HepG2 (cell line): ENCODE data around the gene STAT6. TPM values are rescaled to one million over a fixed set of nuclear protein-coding genes. Genes with fewer than 3 reads are reported as not detected.

Source experiments
- ATAC-seq: fragments of 200-7000 bp; cut with Tn5 transposase; 3 replicates; pipeline ENCODE4 v1.9.1; 2020; ENCODE audit warnings: mild to moderate bottlenecking, moderate library complexity
- BruUV-seq: library from RNA; stranded (reverse); fragments of 400-500 nt; replicated peaks from 2 replicates; lab custom pipeline; 2021; lab: Mats Ljungman, UMichigan
- CTCF ChIA-PET: fragments of 300-600 bp; formaldehyde crosslinking; extraction: SDS; loops from one replicate; lab custom pipeline; 2021; ENCODE audit warnings: low total read pairs, inconsistent platforms, low intra/inter-chr PET ratio; lab: Yijun Ruan, JAX
- POLR2A ChIA-PET: fragments of 350-600 bp; sonication (Branson Sonifier 250); formaldehyde crosslinking; loops from one replicate; lab custom pipeline; 2020; ENCODE audit warnings: antibody characterized with exemption, inconsistent platforms; lab: Yijun Ruan, JAX
- DNase-seq: peaks from one replicate; pipeline ENCODE4 v3.0.0-alpha.2; 2015; ENCODE audit warnings: low spot score
- FAIRE-seq: peaks from 3 replicates; lab custom pipeline; 2011; peaks lifted over from hg19 to GRCh38; lab: Jason Lieb, UNC
- H2AFZ ChIP-seq: one replicate; pipeline ENCODE4 v1.6.1; 2011; ENCODE audit warnings: low read length, inconsistent platforms
- H3K27ac ChIP-seq: fragments of 300-600 bp; 3 replicates; pipeline ENCODE4 v1.8.0; 2011; ENCODE audit warnings: mixed run types, mild to moderate bottlenecking, mixed read lengths, low read length, inconsistent platforms; ENCODE audit not compliant: insufficient read depth; ENCODE audit errors: extremely low read length
- H3K27me3 ChIP-seq, 2 experiments: fragments of 200-600 bp in 1 of 2; 2 replicates in 1 of 2; 3 replicates in 1 of 2; pipeline versions ENCODE4 v1.6.0 to v1.8.0; 2011; ENCODE audit warnings: low read length in 2 of 2, mild to moderate bottlenecking in 2 of 2, moderate library complexity in 2 of 2, inconsistent platforms in 1 of 2; ENCODE audit not compliant: insufficient read depth in 2 of 2, control insufficient read depth in 1 of 2
- H3K36me3 ChIP-seq, 2 experiments: fragments of 200-600 bp in 1 of 2; replicated peaks in 1 of 2; 2 replicates in 1 of 2; 3 replicates in 1 of 2; pipeline versions ENCODE4 v1.5.1 to v1.8.0; 2011; ENCODE audit warnings: low read length in 2 of 2, inconsistent platforms in 1 of 2; ENCODE audit not compliant: insufficient read depth in 2 of 2, control insufficient read depth in 1 of 2
- H3K4me1 ChIP-seq: 2 replicates; pipeline ENCODE4 v1.5.1; 2012; ENCODE audit warnings: low read length, inconsistent platforms; ENCODE audit not compliant: insufficient read depth
- H3K4me2 ChIP-seq: 2 replicates; pipeline ENCODE4 v1.6.0; 2011; ENCODE audit warnings: low read depth, low read length, inconsistent platforms
- H3K4me3 ChIP-seq, 3 experiments: fragments of 200-600 bp in 1 of 3; sonication (generic), shearing (Covaris generic) in 1 of 3; replicated peaks in 1 of 3; 2 replicates each; pipeline ENCODE4 v1.5.1; 2011 to 2016; ENCODE audit warnings: low read length in 3 of 3, inconsistent platforms in 2 of 3, low read depth in 2 of 3, mild to moderate bottlenecking in 2 of 3, control low read depth in 1 of 3, mixed read lengths in 1 of 3; ENCODE audit not compliant: insufficient read depth in 1 of 3
- H3K79me2 ChIP-seq: one replicate; pipeline ENCODE4 v1.6.1; 2011; ENCODE audit warnings: low read length, inconsistent platforms; ENCODE audit not compliant: insufficient read depth
- H3K9ac ChIP-seq: 2 replicates; pipeline ENCODE4 v1.6.0; 2011; ENCODE audit warnings: mild to moderate bottlenecking, low read depth, low read length, inconsistent platforms; ENCODE audit not compliant: insufficient read depth
- H3K9me3 ChIP-seq: 2 replicates; pipeline ENCODE4 v1.5.1; 2012; ENCODE audit warnings: mild to moderate bottlenecking, low read length
- H4K20me1 ChIP-seq: 2 replicates; pipeline ENCODE4 v1.6.0; 2011; ENCODE audit warnings: inconsistent platforms, mild to moderate bottlenecking, low read length, moderate library complexity; ENCODE audit not compliant: insufficient read depth
- ATRX ChIP-seq: sonication (generic); formaldehyde crosslinking; IDR thresholded peaks from 2 replicates; pipeline ENCODE4 v1.4.0; 2020; ENCODE audit warnings: missing genetic modification reagents, borderline replicate concordance
- WGBS: methylation state at CpG from one replicate; pipeline ENCODE4 v1.1.6; 2017; ENCODE audit warnings: low lambda C conversion rate; 5-methylcytosine and 5-hydroxymethylcytosine counted together
- in situ Hi-C: cut with HindIII; loops from 2 replicates; pipeline ENCODE4 v1.10.0; 2017; ENCODE audit warnings: low pct_unique_long_range_greater_than_20kb; ENCODE audit not compliant: extremely low pct_ligation_motif_present
- intact Hi-C: fragments of 100-400 bp; cut with micrococcal nuclease; formaldehyde crosslinking; loops from one replicate; pipeline ENCODE4 v1.10.0; 2022; ENCODE audit not compliant: unreplicated experiment
- polyA plus RNA-seq, 8 experiments: library from polyadenylated mRNA; depleted of rRNA in 3 of 8; stranded (reverse) in 7 of 8; unstranded in 1 of 8; fragments of >200 nt; fragmentation: Illumina TruSeq in 4 of 8; extraction: Trizol in 4 of 8; gene quantifications; 2 replicates each; pipeline versions ENCODE4 v1.2.1 to v1.2.3, GENCODE V29; 2011 to 2016; ENCODE audit warnings: low read depth in 4 of 8, missing spikeins in 1 of 8, mixed read lengths in 1 of 8; ENCODE audit not compliant: insufficient read depth in 1 of 8
- total RNA-seq, 5 experiments: library from RNA; depleted of rRNA; stranded (reverse); fragments of >200 nt; fragmentation: Illumina TruSeq; extraction: Trizol; gene quantifications; 2 replicates each; pipeline ENCODE4 v1.2.3, GENCODE V29; 2016; ENCODE audit warnings: low read depth in 1 of 5
- TF ChIP-seq, protein P1 (sequence below): sonication (generic); formaldehyde crosslinking; IDR thresholded peaks from 2 replicates; pipeline ENCODE4 v1.5.0; 2020; ENCODE audit warnings: mild to moderate bottlenecking, missing genetic modification reagents, borderline replicate concordance
- TF ChIP-seq, protein P2 (sequence below): IDR thresholded peaks from 2 replicates; pipeline ENCODE4 v1.6.1; 2012; ENCODE audit warnings: low read depth, low read length, improper control_type of control experiment
- TF ChIP-seq, protein P3 (sequence below): sonication (generic); formaldehyde crosslinking; IDR thresholded peaks from 2 replicates; pipeline ENCODE4 v1.5.1; 2020; ENCODE audit warnings: missing genetic modification reagents, mild to moderate bottlenecking, borderline replicate concordance
- TF ChIP-seq, protein P4 (sequence below): sonication (generic); formaldehyde crosslinking; IDR thresholded peaks from 2 replicates; pipeline ENCODE4 v1.5.0; 2020; ENCODE audit warnings: missing genetic modification reagents, mild to moderate bottlenecking, borderline replicate concordance

STAT6 gene
- total and polyA plus RNA-seq, 2 of the 13 experiments (the other 11 are each of a cell fraction or from before 2014, with no cell fraction given): 28.0 to 62.2 TPM

DNA sequence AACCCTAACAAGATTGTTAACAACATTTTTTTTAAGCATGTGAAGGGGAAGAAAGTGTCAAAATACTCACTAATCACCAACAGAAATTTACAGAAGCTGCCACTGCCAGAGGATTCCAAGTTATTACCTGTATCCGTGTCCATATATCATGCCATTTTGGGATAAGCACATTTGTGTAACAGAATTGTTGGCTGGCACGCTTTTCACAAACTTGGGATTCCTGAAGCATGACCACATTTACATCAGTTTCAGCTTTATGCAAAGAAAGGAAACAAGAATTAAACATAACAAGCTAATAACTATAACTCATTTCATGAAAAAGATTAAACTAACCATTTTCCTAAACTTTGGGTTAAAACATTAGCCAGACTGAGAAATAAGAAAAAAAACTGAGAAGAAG, 38.5 kb downstream of the STAT6 start:
- H2AFZ ChIP-seq: no peak overlapping the region
- H3K9ac ChIP-seq: no peak overlapping the region
- intact Hi-C loops (no loop called here), in situ Hi-C loops (loop anchor here (5.0 kb wide), 1 partner anchor 40 kb away; the partner anchor contains the start of gene STAT6)
- FAIRE-seq: no peak
- H3K27ac ChIP-seq: no peak overlapping the region
- POLR2A ChIA-PET: interaction anchor here (1.8 to 6.1 kb wide), 3 partner anchors 14 to 55 kb away, joined by 4 to 118 read pairs (median 7); partner anchors contain the start of genes LRP1 and STAT6
- no peaks in the 10 kb centered on the region for H4K20me1 ChIP-seq
- H3K79me2 ChIP-seq: peaks cover 3% of the 10 kb centered on the region
- H3K9me3 ChIP-seq: no peaks in the 10 kb centered on the region
- TF ChIP-seq ATRX (CRISPR knock-in tag): no peak
- TF ChIP-seq, protein P1, sequence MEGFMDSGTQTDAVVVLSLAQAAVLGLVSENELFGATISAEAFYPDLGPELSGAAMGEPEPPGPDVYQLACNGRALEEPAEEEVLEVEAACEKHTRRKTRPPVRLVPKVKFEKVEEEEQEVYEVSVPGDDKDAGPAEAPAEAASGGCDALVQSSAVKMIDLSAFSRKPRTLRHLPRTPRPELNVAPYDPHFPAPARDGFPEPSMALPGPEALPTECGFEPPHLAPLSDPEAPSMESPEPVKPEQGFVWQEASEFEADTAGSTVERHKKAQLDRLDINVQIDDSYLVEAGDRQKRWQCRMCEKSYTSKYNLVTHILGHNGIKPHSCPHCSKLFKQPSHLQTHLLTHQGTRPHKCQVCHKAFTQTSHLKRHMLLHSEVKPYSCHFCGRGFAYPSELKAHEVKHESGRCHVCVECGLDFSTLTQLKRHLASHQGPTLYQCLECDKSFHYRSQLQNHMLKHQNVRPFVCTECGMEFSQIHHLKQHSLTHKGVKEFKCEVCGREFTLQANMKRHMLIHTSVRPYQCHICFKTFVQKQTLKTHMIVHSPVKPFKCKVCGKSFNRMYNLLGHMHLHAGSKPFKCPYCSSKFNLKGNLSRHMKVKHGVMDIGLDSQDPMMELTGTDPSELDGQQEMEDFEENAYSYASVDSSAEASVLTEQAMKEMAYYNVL (CRISPR knock-in tag): no peak
- TF ChIP-seq, protein P2, sequence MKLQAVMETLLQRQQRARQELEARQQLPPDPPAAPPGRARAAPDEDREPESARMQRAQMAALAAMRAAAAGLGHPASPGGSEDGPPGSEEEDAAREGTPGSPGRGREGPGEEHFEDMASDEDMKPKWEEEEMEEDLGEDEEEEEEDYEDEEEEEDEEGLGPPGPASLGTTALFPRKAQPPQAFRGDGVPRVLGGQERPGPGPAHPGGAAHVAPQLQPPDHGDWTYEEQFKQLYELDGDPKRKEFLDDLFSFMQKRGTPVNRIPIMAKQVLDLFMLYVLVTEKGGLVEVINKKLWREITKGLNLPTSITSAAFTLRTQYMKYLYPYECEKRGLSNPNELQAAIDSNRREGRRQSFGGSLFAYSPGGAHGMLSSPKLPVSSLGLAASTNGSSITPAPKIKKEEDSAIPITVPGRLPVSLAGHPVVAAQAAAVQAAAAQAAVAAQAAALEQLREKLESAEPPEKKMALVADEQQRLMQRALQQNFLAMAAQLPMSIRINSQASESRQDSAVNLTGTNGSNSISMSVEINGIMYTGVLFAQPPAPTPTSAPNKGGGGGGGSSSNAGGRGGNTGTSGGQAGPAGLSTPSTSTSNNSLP: no peak
- TF ChIP-seq, protein P3, sequence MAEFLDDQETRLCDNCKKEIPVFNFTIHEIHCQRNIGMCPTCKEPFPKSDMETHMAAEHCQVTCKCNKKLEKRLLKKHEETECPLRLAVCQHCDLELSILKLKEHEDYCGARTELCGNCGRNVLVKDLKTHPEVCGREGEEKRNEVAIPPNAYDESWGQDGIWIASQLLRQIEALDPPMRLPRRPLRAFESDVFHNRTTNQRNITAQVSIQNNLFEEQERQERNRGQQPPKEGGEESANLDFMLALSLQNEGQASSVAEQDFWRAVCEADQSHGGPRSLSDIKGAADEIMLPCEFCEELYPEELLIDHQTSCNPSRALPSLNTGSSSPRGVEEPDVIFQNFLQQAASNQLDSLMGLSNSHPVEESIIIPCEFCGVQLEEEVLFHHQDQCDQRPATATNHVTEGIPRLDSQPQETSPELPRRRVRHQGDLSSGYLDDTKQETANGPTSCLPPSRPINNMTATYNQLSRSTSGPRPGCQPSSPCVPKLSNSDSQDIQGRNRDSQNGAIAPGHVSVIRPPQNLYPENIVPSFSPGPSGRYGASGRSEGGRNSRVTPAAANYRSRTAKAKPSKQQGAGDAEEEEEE (CRISPR knock-in tag): no peak
- TF ChIP-seq, protein P4, sequence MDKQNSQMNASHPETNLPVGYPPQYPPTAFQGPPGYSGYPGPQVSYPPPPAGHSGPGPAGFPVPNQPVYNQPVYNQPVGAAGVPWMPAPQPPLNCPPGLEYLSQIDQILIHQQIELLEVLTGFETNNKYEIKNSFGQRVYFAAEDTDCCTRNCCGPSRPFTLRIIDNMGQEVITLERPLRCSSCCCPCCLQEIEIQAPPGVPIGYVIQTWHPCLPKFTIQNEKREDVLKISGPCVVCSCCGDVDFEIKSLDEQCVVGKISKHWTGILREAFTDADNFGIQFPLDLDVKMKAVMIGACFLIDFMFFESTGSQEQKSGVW (CRISPR knock-in tag): no peak
- TF ChIP-seq, all 625 proteins: peak for 0
- CTCF ChIA-PET: interaction anchor here (3.0 kb wide), 1 partner anchor 40 kb away, joined by 12 read pairs; no protein-coding TSS in a partner anchor
- Histone ChIP-seq H3K4me3 (no peak overlapping the region), H3K4me1 (no peaks in the 10 kb centered on the region), H3K4me2 (no peak overlapping the region), H3K36me3 (peaks cover 2 to 18% of the 10 kb centered on the region in 2 experiments; a peak in 3 of 5 replicates), H3K27me3 (no peaks in the 10 kb centered on the region)
- ATAC-seq (no peak), DNase-seq (no peak)
- WGBS: 98% methylated on average over 2 of the region's 2 CpGs
- BruUV-seq: no TSS peak
